GM21528 (cell line): ENCODE results near the gene STRN.
"Not testable (repeated sequence)": the region's sequence is repeated elsewhere in the genome, so short reads cannot be mapped to it uniquely, and the experiment has no call there.

Source experiments
- ATAC-seq: cut with Tn5 transposase; IDR thresholded peaks from one replicate; pipeline ENCODE4 v1.9.1; 2021; ENCODE audit warnings: mild to moderate bottlenecking, moderate library complexity; ENCODE audit not compliant: unreplicated experiment, low FRiP score

STRN gene, protein sequence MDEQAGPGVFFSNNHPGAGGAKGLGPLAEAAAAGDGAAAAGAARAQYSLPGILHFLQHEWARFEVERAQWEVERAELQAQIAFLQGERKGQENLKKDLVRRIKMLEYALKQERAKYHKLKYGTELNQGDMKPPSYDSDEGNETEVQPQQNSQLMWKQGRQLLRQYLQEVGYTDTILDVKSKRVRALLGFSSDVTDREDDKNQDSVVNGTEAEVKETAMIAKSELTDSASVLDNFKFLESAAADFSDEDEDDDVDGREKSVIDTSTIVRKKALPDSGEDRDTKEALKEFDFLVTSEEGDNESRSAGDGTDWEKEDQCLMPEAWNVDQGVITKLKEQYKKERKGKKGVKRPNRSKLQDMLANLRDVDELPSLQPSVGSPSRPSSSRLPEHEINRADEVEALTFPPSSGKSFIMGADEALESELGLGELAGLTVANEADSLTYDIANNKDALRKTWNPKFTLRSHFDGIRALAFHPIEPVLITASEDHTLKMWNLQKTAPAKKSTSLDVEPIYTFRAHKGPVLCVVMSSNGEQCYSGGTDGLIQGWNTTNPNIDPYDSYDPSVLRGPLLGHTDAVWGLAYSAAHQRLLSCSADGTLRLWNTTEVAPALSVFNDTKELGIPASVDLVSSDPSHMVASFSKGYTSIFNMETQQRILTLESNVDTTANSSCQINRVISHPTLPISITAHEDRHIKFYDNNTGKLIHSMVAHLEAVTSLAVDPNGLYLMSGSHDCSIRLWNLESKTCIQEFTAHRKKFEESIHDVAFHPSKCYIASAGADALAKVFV

DNA sequence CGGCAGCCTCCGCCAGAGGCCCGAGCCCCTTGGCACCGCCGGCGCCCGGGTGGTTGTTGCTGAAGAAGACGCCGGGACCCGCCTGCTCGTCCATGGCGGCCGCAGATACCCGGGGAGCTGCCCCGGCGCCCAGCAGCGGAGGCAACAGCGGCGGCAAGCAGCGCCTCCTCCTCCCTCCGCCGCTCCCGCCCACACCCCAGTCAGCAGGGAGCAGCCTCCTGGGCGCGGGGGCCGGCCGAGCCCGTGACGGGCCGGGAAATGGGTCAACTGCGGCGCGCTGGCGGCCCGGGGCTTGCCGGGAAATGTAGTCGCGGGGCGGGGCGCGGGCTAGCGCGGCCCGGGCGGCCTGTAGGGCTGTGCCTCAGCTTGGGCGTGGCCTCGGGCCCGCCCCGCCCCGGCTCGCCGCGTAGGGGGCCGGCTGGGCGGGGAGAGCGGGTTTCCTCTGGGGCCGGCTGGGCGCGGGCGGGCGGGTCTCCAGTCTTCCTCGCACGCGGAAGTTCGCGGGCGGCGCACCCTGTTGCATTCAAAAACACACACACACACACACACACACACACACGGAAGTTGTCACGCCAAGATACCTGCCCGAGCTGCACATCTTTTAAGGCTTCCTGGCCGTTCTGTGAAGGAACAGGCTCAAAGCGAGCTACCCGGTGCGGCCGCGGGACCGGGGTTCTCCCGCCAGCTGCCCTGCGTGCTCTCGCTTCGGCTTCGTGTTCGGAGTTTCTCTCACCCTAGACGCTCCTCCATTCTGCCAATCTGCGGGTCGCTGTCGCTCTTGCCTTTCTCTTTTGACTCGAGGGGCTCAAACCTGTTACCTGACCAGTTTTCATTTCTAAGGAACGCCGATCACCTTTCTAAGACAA is at the start of gene STRN:
Gene STRN, minus strand, starts transcription at position 167 of the 866 bp plus-strand sequence. Its CDS starts 73 bp downstream, at position 94.
- ATAC-seq = peak; percentile 98

DNA sequence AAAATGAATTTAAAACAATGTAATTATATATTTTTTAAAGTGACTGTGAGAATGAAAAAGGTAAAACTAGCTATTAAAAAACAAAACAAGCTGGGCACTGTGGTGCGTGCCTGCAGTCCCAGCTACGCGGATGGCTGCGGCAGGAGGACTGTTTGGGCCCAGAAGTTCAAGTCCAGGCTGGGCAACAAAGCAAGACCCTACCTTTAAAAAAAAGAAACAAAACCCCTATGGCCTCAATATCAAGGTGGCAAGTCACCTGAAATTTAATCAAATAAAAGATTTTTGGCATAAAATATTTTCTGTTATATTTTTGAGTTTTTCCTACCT is 46.9 kb upstream of the STRN start:
- peak; percentile 27 for ATAC-seq

DNA sequence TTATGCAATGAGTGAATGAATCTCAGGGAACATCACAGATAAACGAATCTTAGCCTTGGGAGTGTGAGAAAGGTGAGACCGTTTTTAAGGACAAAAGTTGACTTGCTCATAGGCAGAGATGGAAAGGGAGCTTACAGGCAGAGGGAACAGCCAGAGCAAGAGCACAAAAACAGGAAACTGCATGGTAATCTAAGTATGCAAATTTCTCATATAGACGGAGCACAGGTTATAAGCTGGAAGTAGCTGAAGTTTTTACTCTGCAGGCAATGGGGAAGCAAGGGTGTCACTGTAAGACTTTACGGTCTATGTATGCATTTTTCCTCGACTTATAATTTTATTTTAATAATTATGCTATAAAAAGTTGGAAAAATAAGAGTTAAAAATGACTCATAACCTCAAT is 44.8 kb upstream of the STRN start:
- ATAC-seq = no peak

DNA sequence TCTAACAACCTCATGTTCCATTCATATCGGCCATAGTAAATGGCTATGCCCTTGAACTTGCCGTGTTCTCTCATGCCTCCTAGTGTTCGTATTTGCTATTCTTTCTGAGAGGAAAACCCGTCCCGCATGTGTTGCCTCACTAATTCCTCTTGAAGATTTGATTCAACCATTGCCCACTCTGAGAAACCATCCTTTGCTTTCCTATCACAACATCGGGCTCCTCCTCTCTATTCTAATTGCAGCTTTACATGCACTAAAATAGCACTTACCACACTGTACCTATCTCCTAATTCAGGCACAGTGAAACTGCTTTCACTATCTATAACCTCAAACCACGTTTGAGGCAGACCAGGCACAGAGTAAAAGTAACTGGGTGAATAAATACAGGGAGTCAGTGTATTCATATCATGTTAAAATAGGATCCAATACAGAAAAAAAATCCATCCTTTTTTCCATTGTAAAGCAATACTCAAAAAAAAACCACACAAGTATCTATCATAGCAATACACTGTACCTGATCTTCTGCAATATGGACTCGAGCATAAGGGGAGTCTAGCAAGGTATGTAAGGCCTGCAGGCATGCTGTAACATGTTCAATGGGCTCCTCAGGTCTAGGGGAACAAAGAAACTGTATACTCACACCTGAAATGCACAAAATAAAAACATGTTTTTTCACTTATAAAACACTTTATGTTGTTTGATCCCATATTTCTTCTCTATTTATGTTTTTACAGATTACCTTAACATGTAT is 39.0 kb upstream of the STRN start:
- ATAC-seq = peak; percentile 99

DNA sequence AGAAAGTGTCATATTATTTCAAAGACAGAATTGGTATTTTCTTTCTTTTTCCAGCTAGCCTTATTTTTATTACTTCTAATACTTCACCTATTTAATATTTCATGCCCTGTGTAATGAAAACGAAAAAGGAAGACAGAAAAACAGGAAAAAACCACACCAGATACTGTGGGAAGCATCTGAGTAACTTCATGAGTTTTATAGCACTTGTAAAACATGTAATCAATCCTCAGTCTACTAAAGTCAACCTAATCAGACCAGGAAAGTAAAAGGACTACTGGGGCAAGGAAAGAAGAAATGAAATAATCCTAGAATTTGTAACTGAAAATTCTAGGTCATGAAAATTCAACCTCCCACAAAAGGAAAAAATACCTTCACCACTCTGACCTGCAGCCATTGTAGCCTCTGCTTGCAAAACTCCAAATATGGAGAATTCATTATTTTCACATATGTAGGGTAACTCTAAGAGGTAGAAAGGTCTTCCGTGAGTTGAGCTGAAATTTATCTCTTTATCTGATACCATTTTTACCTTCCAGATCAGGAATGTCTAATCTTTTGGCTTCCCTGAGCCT is 34.7 kb upstream of the STRN start:
- ATAC-seq = no peak

DNA sequence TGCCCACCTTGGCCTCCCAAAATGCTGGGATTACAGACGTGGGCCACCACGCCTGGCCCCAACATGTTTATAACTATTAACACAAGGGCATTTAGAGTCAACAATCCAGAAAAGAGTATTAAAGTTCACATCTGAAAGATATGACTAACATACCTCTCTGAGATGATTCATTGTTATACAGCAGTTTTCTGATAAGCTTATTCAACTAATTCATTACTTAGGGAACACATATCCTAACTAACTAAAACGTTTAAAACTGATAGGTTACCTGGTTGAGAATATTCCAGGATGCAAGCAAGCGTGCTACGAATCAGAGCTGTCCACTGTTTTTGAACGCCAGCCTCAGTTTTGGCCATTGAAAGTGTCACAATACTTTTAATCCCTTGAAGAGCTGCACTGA is 34.0 kb upstream of the STRN start:
- no peak for ATAC-seq

DNA sequence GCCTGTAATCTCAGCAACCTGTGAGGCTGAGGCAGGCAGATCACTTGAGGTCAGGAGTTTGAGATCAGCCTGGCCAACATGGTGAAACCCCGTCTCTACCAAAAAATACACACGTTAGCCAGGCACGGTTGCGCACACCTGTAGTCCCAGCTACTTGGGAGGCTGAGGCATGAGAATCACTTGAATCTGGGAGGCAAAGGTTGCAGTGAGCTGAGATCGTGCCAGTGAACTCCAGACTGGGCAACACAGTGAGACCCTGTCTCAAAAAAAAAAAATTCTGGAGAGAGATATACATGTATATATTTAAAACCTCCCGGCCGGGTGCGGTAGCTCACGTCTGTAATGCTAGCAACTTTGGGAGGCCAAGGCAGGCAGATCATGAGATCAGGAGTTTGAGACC is 33.1 kb upstream of the STRN start:
- ATAC-seq = not testable (repeated sequence)

DNA sequence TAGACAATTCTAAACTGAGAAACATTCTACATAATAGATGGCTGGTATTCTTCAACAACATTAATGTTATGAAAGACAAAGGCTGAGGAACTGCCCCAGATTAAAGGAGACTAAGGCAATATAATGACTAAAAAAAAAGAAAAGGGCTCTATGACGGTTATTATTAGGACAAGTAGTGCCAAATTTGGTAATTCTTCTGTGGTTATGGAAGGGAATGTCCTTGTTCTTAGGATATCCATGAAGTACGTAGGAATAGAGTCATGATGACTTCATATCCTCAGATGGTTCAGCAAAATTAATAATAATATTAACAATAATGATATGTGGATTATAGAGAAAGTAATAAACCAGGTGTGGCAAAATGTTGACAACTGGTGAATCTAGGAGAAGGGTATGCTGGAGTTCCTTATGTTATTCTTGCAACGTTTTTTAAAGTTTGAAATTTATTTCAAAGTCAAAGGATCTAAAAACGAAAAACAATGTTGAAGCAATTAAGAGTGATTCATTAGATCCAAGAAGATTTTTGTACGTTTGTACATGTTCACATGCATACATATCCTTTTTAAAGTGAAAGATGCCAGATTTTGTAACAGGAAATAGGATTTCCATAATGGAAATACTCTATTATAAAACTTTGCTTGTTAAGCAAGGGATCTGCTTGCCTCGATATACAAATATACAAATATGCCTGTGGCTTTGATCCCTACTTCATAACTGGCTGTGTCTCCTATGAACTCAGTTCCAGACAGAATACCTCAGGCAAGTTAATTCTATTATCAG is 27.7 kb upstream of the STRN start:
- no peak for ATAC-seq

DNA sequence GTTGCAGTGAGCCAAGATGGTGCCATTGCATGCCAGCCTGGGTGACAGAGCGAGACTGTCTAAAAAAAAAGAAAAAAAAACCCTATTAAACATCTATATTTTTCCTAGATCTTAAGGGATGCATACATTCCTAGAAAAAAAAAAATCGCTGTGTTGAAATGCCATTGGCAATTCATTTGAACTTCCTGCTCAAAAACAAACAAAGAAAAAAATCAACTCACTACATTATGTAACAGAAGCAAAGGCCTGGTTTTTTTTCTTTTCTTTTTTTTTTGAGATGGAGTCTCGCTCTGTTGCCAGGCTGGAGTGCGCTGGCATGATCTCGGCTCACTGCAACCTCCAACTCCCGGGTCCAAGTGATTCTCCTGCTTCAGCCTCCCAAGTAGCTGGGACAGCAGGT is 21.7 kb upstream of the STRN start:
- no peak for ATAC-seq

DNA sequence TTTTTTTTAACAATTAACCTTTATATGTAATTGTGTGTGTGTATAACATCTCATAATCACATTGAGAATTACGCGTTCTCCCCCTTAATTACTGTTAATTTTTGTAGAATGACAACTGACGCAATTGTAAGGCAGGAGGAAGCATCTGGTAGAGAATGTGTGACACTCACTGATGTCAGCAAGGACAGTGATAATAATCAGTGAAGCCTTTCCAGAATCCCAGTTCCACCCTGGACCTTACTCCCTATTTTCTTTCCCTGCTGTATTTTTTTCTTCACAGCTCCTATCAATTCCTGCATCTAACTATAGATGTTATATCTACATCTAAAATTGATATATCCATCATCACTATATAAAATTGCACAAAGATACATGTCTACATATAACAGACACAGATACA is 16.1 kb upstream of the STRN start:
- ATAC-seq = no peak

DNA sequence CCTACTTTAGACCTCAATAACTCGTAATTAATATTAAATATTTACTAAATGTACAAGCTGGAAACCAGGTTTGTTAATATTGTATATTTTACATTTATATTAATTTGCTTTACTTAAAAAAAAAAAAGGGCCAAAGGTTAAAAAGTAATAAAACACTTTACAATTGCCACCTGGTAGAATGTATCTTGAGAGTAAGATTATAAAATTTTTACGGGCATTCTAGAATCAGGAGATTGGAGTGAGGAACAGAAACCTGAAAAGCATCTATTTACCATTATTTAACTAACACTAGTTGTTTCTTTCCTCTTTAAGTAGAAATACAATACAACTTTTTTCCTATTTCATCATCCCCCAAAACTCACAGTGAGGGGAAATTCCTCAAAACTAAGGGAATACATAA is 15.6 kb upstream of the STRN start:
- no peak for ATAC-seq

DNA sequence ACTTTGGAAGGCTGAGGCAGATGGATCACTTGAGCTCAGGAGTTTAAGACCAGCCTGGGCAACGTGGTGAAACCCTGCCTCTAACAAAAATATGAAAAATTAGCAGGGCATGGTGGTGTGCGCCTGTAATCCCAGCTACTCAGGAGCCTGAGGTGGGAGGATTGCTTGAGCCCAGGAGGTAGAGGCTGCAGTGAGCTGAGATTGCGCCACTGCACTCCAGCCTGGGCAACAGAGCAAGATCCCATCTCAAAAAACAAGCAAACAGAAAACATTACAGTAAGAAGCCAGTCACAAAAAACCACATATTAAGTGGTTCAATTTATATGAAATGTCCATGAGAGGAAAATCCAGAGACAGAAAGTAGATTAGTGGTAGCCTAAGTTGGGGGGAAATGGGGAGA is 12.7 kb upstream of the STRN start:
- not testable (repeated sequence) for ATAC-seq

DNA sequence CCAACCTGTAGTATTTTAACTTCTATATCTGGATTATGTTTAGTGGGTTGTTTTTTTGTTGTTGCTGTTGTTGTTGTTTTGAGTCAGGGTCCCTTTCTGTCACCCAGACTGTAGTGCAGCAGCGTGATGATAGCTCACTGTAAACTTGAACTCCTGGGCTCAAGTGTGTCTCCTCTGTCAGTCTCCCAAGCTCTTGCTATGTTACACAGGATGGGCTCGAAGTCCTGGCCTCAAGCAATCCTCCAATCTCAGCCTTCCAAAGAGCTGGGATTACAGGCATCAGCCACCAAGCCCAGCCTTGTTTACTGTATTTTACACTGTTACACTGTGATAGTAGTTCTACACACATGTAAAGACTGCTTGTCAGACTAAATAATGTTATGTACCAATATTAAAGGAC is 9.7 kb upstream of the STRN start:
- ATAC-seq = no peak

DNA sequence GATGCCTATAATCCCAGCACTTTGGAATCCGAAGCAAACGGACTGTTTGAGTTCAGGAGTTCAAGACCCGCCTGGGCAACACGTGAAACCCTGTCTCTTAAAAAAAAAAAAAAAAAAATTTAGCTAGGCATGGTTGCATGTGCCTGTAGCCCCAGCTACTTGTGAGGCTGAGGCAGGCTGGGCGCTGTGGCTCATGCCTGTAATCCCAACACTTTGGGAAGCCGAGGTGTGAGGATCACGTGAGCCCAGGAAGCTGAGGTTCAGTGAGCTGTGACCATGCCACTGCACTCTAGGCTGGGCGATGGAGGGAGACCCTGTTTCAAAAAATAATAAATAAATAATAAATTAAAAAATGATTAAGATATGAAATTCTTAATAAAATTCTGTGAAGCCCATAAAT is 9.0 kb upstream of the STRN start:
- no peak for ATAC-seq

DNA sequence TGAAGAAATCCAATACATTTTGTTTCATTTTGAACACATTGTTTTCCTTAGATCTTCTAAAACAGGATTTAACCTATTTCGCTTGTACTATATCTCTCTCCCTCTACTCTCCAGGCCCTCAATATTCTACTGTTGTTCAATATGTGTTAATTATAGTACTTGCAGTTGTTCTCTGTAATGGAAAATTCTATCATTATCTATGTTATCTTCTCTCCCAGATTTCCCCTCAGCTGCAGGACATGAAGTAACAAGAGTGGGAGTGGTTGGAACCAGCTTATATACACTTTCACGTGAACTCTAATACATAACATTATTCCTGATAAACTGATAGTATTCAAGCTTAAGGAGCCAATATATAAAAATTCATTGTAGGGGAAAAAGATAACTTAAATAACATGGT is 7.0 kb upstream of the STRN start:
- no peak for ATAC-seq

DNA sequence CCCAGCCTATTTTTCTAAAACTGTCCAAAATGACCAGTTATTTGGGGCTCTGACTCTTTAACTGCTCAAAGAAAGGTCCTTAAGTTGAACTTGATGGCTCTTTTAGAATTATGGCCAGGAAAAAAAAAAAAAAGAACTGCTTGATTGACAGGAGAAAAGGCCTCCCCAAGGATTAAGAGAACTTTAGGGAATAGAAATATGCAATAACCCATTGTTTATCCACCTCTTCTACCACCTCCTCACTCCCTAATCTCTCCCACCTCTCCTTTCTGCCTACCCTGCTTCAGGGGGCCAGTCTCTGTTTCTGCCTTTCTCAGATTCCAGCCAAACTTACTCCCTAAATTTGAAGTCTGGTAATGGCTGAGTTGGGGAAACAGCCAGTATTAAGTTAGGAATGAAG is 5.7 kb upstream of the STRN start:
- no peak for ATAC-seq

DNA sequence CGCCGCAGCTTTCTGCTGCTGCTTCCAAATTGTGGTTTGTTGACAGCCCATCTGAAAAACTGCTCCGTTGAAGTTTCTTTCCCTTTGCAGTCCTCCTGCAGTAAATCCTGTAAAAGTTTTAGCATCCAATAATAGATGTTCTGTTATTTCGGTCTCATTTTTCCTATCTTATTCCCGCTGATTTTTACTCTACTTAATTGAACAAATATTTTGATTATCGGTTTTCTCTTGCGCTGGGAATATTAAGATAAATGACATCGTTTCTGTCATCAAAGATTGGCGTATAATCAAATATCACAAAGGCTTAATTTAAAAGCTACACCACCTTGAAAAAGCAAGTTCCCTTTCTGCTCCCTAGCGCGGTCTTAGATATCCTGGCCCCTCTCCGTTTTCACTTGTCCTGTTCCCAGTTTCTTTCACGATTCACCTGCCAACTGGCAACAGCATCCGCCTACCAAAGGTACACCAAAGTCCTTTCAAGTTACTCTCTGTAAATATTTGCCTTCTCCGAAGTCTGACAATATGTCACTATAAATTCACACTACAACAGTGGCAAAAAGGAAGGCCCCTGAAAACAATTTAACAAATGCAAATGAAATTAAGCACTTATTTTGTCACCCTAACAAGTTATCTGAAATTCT is 1.0 kb upstream of the STRN start:
- ATAC-seq = no peak

DNA sequence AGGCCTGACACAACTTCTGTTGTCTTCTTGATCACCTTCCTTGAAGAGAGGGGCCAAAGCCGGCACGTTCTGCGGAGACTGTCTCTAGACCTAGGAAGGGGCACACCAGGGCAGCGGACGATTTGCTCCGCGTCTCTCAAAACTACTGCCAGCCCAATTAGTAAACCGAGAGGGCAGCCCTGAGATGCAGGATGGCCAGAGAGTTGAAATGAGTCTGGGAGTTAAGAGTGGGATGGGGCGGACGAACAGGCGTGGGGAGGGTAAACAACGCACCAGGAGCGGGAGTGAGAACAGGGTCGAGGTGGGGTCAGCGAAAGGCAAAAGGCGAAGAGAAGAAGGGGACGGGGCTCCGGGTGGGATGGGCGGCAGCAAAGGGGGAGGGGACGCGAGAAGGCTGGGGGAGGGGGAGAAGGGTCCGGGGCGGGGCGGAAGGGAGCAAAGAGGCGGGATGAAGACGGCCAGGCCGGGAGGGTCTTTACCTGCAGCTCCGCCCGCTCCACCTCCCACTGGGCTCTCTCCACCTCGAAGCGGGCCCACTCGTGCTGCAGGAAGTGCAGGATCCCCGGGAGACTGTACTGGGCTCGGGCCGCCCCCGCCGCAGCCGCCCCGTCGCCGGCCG is 476 bp downstream of the STRN start:
- peak; percentile 34 for ATAC-seq
